ENCODE measurements around the gene PPP1R10.

The PPP1R10 gene

DNA sequence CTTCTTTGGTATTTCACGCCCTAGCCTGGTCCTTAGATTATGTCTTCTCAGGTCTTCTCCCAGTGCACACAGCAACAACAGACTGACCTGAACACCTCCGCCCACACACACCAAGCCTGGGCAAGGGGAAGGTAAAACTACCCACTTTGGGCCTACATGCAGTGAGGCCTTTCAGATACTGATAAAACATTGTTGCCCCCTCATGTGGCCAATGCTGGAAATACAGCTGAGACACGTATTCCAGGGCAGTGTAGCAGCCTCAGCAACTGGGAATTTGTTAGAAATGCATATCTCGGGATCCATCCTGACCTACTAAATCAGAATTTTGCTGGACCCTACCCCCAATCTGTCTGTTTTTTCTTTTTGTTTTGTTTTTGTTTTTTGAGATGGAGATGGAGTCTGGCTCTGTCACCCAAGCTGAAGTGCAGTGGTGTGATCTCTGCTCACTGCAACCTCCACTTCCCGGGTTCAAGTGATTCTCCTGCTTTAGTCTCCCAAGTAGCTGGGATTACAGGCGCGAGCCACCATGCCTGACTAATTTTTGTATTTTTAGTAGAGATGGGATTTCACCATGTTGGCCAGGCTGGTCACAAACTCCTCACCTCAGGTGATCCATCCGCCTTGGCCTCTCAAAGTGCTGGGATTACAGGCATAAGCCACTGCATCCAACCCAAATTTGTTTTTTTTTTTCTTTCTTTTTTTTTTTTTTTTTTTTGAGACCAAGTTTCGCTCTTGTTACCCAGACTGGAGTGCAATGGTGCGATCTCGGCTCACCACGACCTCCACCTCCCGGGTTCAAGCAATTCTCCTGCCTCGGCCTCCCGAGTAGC is 19.5 kb downstream of the PPP1R10 start:
- peak; percentile 66 to 68 for DNase-seq

DNA sequence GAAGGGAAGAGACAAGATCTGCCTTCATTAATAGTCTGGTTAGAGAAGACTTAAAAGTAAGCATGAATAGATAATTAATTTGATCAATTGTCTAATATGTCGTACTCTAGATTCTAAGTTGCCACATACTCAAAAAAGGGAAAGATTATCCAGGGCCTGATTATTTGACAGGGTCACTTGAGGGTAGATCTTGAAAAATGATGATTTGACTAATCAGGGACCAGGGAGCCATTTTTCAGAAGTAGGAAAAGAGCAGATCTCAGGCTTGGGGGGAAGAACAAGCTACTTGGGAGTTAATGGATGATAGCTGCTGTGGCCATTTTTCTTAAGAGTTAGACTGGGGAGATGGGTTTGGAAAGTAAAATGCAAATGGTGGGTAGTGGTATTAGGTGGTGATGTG is 24.8 kb downstream of the PPP1R10 start:
- no peak for DNase-seq

DNA sequence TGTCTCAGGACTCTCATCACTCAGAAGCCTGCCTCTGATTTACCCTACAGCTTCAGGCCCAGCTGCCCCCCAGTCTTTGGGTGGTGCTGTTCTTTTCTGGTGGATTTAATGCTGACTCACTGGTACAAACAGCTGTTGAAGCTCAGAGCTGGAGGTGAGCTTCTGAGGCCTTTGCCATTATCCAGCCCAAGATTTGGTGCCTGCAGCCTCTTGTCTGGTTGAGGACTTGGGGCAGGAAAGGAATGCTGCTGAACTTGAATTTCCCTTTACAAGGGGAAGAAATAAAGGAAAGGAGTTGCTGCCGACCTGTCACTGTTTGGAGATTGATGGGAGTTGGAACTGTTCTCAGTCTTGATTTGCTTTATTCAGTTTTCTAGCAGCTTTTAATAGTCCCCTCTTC is 26.0 kb downstream of the PPP1R10 start:
- no peak for DNase-seq

DNA sequence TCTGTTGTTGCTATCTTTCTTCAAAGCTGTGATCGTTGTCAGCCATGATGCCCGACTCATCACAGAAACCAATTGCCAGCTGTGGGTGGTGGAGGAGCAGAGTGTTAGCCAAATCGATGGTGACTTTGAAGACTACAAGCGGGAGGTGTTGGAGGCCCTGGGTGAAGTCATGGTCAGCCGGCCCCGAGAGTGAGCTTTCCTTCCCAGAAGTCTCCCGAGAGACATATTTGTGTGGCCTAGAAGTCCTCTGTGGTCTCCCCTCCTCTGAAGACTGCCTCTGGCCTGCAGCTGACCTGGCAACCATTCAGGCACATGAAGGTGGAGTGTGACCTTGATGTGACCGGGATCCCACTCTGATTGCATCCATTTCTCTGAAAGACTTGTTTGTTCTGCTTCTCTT is 26.5 kb downstream of the PPP1R10 start:
- DNase-seq = no peak

DNA sequence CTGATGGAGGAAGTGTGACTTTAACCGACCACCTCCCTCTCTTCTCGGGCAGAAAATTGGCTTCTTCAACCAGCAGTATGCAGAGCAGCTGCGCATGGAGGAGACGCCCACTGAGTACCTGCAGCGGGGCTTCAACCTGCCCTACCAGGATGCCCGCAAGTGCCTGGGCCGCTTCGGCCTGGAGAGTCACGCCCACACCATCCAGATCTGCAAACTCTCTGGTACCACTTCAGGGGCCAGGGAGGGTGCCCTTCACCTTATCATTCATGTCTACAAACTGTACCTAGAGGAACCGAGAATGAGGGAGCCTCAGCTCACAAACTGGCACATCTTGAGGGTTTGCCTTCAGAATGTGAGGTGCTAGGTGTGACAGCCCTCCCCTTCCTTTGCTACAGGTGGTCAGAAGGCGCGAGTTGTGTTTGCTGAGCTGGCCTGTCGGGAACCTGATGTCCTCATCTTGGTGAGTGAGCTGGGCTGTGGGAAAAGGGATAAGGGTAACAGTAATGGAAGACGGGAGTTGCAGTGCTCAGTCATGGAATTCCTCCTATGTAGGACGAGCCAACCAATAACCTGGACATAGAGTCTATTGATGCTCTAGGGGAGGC is 27.2 kb downstream of the PPP1R10 start:
- no peak for DNase-seq

DNA sequence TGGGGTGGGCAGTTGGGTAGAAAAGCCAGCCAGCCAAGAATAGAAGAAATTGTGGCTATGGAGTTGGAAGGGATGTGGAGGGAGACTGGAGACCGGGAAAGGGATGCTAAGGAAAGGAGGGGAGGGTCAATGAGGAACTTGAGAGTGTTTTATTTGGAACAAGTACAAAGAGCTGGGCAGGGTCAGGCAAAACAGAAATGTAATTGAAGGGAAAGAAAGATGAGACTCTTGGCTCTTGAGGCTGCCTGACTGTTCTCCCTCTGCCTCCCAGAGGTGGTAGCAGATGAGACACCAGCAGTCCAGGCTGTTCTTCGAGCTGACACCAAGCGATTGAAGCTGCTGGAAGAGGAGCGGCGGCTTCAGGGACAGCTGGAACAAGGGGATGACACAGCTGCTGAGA is 33.1 kb downstream of the PPP1R10 start:
- no peak for DNase-seq

DNA sequence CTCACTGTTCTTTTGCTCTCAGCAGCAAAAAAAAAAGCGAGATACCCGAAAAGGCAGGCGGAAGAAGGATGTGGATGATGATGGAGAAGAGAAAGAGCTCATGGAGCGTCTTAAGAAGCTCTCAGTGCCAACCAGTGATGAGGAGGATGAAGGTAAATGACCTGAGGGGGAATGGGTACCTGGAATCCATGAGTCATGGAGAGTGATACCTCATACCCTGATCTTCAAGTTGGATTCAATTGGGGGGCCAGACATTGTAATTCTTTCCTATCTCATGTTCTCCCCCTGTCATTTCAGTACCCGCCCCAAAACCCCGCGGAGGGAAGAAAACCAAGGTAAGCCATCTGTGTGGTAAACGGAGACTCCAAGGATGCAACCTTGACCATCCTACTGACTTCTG is 39.0 kb downstream of the PPP1R10 start:
- no peak for DNase-seq

DNA sequence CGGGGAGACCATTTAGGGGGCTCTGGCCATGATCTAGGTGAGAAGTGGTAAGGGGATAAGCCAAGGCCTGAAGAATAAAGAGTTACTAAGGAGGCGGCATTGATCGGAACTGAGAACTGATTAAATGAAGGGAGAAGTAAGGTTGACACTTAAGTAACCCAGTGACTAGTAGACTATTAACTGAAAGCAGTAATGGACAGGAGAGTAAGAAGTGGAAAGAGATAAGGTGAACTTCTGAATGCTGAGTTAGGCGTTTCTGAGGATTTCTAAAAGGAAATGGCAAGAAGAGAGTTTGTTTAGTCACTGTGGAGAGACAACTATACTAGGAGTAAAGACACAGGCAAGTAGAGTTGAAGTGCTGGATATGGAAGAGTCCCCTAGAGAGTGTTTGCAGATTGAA is 43.9 kb downstream of the PPP1R10 start:
- DNase-seq = no peak

DNA sequence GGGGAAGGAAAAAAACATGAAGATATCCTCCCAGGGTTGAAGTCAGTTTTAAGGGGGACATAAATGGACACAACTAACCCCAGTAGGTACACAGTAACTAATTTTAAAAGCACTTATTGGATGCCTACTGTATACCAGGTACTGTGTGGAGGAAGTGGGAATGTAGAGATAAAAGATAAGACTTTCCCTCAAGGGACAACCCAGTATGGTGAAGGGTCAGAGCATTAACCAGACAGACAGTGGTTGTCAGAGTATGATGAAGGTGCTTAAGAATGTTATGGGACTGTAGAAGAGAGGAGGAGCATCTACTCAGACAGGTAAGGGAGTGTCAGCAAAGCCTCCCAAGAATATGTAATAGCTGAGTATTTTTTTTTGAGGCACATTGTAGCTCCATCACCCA is 44.9 kb downstream of the PPP1R10 start:
- no peak for DNase-seq

DNA sequence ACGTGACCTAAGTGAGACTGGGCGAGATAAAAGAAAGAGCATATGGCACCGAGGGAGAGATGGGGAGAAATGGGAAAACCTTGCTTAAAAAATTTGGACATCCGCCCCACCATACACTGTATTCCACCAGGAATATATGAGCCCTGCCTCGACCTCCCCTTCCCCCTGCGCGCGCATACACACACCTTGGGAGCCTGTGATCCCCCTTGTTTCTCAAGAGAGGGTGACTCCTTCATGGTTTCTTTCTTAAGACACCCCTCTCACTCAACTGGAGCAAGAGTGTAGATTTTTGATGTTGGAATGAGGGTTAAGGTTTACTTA is 45.3 kb downstream of the PPP1R10 start:
- DNase-seq = no peak

DNA sequence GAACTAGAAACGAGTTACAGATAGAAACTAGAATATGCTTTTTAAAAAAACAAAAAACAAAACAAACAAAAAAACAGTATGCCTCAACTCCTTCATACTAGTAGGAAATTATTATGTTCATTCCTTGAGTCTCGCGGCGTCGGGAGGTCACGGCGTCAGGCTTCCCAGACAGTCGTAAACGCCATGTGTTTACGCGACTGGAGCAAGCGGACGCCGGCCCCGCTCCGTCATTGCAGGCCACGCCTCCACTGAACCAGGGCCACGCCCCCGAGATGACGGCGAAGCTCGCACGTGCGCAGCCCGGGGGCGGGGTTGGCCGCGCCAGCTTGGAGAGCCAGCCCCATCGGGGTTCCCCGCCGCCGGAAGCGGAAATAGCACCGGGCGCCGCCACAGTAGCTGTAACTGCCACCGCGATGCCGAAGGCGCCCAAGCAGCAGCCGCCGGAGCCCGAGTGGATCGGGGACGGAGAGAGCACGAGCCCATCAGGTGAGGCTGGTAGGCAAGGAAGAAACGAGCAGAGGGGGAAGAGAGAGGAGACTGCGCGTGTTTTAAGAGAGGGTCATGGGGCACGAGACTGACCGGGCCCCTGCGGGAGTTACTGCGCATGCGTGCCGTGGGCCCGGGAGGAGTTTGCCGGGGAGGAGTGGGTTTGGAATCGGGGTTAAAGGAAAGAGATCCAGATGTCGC is 45.8 kb downstream of the PPP1R10 start, which contains the start of gene ABCF1:
TSS of gene ABCF1 (plus strand) at position 368 of the 687 bp plus-strand sequence. CDS start at position 414, 46 bp downstream.
- DNase-seq = peak; percentile 96

DNA sequence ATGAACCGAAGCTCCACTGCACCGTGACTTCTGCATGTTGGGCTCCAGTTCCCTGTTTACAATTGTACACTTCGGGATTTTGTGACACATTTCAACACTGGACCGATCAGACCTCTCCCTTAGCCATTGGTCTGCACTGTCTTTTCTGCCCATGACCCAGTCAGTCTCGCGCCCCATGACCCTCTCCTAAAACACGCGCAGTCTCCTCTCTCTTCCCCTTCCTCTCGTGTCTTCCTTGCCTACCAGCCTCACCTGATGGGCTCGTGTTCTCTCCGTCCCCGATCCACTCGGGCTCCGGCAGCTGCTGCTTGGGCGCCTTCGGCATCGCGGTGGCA is 46.3 kb downstream of the PPP1R10 start:
- DNase-seq = no peak

DNA sequence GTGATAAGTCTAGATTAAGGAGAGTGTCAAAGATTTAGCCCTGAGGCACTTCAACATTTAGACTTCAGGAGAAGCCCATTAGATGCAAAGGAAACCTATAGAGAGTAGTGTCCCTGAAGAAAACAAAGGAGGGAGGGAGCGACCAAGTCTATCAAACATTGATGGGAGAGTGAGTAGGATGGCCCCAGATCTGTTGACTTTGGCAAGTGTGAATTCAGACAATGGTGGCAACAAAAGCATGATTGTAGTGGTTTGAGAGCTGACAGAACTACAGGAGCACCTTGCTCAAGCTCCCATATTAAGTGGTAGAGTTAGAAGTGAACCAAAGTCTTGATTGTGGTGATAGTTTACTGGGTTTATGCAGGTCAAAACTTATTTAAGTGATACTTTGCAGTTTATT is 46.8 kb downstream of the PPP1R10 start:
- DNase-seq = no peak

DNA sequence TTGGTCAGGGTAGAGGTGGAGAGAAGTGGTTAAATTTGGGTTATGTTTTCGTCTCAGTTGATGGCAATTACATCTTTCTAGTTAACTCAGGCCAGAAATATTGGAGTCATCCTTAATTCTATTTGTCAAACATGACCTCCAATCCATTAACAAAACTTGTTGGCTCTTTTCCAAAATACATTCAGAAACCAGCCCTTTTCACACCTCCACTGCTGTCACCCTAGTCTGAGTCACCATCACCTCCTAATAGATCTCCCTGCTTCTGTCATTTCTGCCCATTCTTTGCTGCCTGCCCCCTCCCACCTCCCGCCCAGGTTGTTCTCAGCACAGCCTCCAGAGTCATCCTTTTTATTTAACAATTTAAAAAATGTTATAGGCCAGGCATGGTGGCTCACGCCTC is 48.8 kb downstream of the PPP1R10 start:
- DNase-seq = peak in 1 of 2 experiments; percentile 28

DNA sequence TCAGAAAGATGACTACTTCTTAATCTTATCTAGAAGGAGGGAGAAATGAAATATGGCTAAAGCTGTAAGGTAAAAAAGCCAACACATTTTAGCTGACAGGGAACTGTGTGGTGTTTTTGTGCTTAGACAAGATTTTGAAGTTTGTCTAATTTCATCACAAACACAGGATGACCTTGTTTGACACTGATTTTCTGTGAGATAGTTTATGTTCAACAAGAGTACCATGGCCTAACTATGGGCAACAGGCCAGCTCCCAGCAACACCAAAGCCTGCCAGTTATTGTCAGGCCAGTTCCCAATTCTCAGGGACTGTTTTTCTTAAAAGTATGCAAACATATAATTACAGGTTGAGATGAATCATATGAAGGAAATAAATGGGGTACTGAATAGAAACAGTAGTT is 51.3 kb downstream of the PPP1R10 start:
- no peak for DNase-seq

DNA sequence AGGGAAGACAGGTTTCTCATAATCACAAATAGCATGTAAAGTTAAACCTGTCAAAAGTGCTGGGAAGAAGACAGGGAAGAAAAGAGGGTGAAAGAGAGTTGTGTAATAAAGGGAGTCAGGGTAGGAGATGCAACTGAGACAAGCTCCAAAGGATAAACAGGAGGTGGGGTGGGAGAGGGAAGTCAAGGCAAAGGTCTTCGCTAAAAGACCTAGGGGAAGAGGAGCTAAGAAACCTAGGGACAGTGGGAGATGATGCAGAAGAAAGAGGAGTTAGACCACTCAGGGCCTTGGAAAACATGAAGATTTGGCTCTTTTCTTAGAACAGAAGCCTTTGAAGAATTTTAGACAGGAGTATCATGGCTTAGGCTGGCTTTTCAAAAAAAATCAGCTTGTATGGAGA is 52.9 kb downstream of the PPP1R10 start:
- no peak for DNase-seq

DNA sequence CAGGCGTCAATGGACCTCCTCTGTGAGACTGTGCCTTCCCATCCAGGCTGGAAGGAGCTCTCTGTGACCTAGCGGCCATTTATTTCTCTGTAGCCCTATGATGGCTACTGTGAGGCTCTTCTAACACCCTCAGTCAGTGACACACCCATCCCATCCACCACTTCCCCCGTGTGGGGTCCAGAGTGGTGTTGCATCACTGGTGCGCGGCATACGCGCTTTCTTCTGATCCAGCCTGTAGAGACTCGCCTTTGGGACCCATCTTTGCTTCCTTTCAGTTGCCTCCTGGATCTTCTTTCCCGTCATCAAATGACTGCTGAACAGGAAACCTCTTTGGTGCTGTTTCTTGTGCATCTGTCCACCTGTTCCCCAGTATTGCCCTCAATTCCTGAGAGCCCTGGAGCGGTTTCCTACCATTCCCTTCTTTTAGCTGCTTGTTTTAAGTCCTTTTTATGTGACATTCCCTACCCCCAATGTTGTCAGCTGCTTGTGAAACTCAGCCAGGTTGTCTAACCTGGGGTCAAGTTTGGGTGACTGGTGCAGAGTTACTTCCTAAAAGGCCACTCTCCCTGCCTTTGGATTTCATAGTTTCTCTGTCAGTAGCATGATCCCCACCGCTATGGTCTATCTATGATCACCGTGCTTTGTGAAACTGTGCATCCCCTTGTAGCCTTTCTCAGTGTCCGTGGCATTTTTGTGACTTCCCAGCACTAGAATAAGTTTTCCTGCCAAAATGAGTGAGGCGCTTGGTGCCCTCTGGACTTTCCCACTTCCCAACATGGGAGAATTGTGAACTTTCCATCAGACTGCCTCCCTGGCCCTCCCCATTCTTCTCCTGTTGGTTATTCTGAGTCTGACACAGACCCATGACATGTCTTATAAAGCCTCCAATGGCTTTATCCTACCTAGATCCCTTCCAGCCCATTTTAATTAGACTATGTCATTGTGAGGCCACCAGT is 54.3 kb downstream of the PPP1R10 start:
- DNase-seq = no peak

DNA sequence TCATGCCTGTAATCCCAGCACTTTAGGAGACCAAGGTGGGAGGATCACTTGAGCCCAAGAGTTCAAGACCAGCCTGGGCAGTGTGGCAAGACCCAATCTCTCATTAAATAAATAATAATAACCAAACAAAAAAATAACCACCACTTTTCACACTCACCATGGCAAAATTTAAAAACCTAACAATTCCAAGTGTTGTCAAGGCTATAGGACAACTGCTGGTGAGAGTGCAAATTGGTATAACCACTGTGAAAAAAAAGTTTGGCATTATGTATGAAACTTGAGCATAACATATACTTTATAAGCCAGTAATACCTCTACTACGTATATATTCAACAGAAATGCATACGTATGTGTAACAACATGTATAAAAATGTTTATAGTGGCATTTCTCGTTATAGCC is 56.1 kb downstream of the PPP1R10 start:
- DNase-seq = no peak

DNA sequence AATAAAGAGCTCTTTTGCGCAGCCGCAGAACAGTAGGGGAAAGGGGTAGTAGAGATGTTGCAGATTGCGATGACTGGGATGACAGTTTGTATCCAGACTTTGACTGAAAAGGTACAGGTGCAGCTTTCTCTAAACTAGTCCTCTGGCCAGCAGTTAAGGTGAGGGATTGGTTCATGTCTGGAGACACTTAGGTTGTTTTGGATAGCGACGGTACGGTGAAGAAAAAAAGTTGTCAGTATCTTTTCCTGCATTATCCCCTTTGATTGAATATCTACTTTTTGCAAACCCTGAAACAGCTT is 59.4 kb downstream of the PPP1R10 start:
- no peak for DNase-seq

DNA sequence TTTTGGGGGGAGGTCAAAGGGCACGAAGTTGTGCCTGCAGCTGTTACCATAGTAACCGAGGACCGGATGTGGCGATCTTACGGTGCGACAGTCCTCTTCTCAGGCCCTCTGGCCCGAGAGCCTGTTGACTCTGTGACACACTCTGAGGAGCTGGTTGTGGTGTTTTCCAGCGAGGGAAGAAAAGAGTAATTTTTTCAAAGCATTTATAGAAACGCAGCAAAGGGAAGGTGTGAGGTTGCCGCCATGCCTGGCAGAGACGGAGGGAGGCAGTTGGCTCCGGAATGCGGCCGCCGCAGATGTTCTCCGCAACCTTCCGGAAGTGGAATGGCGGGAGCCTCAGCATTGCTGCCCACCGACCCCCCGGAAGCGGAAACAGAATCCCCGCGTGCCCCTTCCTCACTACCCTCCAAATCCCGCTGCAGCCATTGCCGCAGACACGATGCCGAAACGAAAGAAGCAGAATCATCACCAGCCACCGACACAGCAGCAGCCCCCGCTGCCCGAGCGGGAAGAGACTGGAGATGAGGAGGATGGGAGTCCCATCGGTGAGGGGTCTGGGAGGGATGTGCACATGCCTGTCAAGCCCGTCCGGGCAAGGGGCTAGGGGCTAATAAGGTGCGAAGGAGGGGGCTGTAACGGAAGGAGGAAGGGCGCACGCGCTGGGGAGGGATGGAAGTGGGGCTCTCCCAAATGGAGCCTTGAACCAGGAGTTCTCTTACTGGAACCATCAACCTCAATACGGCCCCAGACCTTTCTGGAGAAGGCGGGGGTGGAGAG is 59.9 kb downstream of the PPP1R10 start, which contains the start of gene PRR3:
TSS of gene PRR3 (plus strand) at position 390 of the 777 bp plus-strand sequence. CDS start at position 440, 50 bp downstream.
- peak; percentile 87 to 88 for DNase-seq

DNA sequence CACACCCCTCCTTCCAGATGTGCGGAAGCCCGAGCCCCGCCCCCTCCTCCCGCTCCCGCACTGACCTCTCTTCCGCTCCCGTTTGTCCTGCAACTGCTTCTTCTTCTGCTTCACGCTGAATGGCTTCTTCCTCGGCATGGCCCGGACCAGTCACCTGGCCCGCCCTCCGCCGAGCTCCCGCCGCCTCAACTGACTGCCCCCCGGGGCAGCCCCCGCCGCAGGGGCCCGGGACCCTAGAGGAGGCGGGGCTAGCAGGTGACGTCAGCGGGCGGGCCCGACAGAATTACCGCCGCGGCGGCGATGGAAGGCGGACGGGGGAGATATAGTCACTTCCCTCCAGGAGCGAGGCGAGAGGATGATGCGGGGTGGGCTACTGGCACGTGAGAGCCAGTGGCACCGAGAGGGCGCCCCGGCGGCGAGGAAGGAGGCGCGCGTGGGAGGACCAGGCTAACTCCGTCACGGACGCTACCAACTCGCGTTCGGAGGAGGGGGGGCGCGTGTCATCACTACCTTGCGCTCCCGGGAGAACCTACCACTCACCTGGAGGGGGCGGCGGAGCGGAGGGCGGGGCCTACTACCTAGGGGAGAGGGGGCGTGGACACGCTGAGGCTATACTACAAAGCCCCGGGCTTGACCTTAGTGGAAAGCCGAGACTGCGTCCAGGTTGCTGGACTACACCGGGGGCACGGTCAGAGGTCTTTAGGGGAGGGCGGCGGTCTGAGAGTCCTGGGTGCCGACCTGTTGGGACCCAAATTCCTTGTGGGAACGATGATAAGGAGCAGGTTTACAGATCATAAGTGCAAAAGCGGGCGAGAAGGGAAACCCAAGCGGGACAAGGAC is 60.8 kb downstream of the PPP1R10 start, which contains the start of gene GNL1:
TSS of gene GNL1 (minus strand) at position 424 of the 840 bp plus-strand sequence. CDS start at position 138, 286 bp downstream.
- DNase-seq = peak; percentile 90 to 92

DNA sequence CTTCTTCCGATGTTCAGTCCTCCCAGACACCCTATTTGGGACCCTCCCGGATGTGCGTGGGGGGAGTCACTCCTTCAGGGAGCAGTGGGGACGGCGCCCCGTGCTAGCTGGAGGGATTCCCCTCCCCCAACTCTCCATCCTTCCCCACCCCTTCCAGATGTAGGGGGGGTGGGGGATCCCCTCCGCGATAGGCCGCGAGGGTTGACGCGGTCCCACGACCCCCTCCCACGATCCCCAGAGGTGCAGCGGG is 61.3 kb downstream of the PPP1R10 start:
- no peak for DNase-seq
